ENCODE results near the gene ARMC5.

Gene ARMC5, protein sequence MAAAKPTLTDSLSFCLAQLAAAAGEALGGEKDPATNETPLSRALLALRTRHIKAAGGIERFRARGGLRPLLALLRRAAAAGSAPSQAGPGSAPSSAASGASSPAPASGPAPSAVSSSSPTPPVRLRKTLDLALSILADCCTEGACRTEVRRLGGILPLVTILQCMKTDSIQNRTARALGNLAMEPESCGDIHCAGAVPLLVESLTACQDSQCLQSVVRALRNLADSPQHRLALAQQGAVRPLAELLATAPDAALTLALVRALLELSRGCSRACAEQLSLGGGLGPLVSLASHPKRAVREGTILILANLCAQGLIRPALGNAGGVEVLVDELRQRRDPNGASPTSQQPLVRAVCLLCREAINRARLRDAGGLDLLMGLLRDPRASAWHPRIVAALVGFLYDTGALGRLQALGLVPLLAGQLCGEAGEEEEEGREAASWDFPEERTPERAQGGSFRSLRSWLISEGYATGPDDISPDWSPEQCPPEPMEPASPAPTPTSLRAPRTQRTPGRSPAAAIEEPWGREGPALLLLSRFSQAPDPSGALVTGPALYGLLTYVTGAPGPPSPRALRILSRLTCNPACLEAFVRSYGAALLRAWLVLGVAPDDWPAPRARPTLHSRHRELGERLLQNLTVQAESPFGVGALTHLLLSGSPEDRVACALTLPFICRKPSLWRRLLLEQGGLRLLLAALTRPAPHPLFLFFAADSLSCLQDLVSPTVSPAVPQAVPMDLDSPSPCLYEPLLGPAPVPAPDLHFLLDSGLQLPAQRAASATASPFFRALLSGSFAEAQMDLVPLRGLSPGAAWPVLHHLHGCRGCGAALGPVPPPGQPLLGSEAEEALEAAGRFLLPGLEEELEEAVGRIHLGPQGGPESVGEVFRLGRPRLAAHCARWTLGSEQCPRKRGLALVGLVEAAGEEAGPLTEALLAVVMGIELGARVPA

DNA sequence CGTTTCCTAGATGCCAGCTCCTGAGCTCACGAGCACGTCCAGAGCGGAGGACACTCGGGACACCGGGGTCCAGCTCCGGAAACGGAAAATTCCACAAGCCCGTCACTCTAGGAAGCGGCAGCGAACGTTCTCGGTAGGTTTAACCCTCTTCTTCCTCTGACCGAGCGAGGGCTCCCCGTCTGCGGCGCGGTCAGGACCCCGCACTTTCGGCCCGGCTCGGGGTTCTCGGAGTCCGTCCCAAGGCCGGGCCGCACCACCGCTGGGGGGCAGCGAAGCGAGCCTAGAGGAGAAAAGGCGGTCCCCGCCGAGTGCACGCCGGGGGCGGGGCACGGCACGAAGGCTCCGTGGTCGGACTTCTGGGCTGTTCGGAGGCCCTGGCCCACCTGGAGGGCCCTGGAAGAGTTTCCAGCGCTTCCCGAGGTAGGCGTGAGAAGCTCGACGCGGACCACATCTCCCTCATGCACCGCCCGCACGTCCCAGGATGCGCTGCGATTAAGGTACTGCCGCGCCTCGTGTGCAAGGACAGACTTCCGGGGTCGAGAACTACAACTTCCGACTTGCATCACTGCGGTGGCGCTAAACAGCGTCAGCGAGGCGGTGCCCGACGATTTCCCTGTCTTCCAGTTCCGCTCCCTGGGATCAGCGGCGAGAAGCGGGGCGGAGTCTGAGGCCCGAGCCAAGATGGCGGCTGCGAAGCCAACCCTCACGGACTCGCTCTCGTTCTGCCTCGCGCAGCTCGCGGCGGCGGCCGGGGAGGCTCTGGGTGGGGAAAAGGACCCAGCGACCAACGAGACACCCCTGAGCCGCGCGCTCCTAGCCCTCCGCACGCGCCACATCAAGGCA is at the start of gene ARMC5:
TSS of gene ARMC5 (plus strand) at position 658 of the 843 bp plus-strand sequence. CDS start at position 682, 24 bp downstream.
- TF ChIP-seq, protein P1, sequence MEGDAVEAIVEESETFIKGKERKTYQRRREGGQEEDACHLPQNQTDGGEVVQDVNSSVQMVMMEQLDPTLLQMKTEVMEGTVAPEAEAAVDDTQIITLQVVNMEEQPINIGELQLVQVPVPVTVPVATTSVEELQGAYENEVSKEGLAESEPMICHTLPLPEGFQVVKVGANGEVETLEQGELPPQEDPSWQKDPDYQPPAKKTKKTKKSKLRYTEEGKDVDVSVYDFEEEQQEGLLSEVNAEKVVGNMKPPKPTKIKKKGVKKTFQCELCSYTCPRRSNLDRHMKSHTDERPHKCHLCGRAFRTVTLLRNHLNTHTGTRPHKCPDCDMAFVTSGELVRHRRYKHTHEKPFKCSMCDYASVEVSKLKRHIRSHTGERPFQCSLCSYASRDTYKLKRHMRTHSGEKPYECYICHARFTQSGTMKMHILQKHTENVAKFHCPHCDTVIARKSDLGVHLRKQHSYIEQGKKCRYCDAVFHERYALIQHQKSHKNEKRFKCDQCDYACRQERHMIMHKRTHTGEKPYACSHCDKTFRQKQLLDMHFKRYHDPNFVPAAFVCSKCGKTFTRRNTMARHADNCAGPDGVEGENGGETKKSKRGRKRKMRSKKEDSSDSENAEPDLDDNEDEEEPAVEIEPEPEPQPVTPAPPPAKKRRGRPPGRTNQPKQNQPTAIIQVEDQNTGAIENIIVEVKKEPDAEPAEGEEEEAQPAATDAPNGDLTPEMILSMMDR (IDR thresholded peaks at IDR 0.05; ENCODE audit: extremely low read depth, insufficient read depth, missing control alignments): peak; percentile 81
- peak; percentile 93 for DNase-seq (ENCODE audit: low spot score)
- in situ Hi-C loops (cut with MboI; ENCODE audit: low pct_unique_long_range_greater_than_20kb, low sequenced_read_pairs, unreplicated experiment): loop anchor here (25.0 kb wide), 1 partner anchor 403 kb away; the partner anchor contains the start of gene ZNF267

DNA sequence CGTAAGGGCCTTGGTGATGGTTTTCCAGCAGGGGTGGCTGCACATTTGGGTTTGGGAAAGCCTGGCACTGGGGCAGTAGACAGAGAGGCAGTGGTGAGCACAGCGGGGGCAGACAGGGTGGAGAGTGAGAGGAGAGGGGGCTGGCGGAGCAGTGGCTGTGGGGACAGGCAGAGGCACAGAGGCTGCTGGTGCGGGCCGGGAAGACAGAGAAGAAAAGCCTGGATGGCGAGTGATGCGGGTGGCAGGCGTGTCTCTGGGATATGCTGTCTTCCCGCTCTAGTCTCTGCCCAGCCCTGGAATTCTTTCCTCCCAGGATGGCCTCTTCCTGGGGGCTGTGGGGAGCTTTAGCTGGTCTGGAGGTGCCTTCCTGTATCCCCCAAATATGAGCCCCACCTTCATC is 49.2 kb upstream of the ARMC5 start:
- in situ Hi-C loops (cut with MboI; ENCODE audit: low pct_unique_long_range_greater_than_20kb, low sequenced_read_pairs, unreplicated experiment): no loop called here
- no peak for DNase-seq (ENCODE audit: low spot score)
- TF ChIP-seq, protein P1 (IDR thresholded peaks at IDR 0.05; ENCODE audit: extremely low read depth, insufficient read depth, missing control alignments): no peak

DNA sequence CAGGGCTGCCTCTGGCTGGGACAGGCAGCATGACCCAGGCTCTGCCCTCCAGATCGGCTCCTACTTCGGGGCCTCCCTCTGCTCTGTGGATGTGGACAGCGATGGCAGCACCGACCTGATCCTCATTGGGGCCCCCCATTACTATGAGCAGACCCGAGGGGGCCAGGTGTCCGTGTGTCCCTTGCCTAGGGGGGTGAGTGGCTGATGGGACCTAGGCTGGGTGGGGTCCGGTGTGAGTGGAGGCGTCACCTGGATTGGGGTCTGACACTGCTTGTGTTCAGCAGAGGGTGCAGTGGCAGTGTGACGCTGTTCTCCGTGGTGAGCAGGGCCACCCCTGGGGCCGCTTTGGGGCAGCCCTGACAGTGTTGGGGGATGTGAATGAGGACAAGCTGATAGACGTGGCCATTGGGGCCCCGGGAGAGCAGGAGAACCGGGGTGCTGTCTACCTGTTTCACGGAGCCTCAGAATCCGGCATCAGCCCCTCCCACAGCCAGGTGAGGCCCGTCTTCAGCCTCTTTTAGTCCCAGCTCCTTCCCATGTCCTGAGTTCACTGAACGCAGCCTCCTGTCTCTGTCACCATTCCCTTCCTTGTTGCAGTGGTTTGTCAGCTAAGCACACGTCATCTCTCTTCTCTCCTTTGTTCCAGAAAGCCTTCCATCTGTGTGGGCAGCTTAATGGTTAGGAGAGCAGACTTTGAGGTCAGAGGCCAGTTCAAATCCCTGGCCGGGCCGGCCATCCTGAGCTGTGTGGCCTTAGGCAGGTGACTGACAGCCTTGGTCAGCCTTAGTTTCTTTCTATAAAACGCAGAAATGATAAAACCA is 48.1 kb upstream of the ARMC5 start:
- in situ Hi-C loops (cut with MboI; ENCODE audit: low pct_unique_long_range_greater_than_20kb, low sequenced_read_pairs, unreplicated experiment): no loop called here
- DNase-seq (ENCODE audit: low spot score): no peak
- TF ChIP-seq, protein P1 (IDR thresholded peaks at IDR 0.05; ENCODE audit: extremely low read depth, insufficient read depth, missing control alignments): no peak

DNA sequence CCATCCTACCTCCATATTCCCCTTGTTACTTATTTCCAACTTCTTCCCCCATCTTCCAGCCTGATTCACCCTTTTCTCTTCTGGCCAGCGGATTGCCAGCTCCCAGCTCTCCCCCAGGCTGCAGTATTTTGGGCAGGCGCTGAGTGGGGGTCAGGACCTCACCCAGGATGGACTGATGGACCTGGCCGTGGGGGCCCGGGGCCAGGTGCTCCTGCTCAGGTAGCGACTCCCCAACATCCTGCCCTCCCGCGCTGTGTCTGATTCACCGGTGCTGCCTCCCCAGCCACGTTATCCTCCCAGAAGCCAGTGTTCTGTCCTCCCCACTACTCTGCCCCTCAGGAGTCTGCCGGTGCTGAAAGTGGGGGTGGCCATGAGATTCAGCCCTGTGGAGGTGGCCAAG is 46.6 kb upstream of the ARMC5 start:
- TF ChIP-seq, protein P1 (IDR thresholded peaks at IDR 0.05; ENCODE audit: extremely low read depth, insufficient read depth, missing control alignments): no peak
- DNase-seq (ENCODE audit: low spot score): no peak
- in situ Hi-C loops (cut with MboI; ENCODE audit: low pct_unique_long_range_greater_than_20kb, low sequenced_read_pairs, unreplicated experiment): no loop called here

DNA sequence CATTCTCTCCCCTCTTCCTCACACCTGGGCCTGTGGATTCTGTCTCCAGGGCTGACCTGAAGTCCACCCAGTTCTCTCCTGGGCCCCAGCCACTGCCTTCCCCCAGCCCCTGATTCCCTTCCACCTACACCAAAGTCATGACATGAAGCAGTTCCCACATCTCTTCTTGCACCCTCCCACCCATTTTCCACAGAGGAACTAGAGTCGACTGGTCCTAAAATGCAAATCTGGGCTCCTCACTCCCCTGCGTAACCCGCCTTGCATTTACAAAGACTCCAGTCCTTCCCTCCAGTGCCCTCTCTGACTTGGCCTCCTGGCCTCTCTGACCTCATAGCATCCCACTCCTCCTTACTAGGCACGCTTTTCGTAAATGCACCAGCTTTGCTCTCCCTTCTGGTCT is 45.9 kb upstream of the ARMC5 start:
- in situ Hi-C loops (cut with MboI; ENCODE audit: low pct_unique_long_range_greater_than_20kb, low sequenced_read_pairs, unreplicated experiment): no loop called here
- TF ChIP-seq, protein P1 (IDR thresholded peaks at IDR 0.05; ENCODE audit: extremely low read depth, insufficient read depth, missing control alignments): no peak

More for the DNA sequence above, 45.9 kb upstream of the ARMC5 start:
- DNase-seq (ENCODE audit: low spot score): no peak
